ENCODE measurements around the gene SIGLEC1. TPM values are rescaled to one million over a fixed set of nuclear protein-coding genes. Genes with fewer than 3 reads are reported as not detected.

SIGLEC1 gene
- total RNA-seq, 1 experiment from 2014 or later = 0.17 TPM

DNA sequence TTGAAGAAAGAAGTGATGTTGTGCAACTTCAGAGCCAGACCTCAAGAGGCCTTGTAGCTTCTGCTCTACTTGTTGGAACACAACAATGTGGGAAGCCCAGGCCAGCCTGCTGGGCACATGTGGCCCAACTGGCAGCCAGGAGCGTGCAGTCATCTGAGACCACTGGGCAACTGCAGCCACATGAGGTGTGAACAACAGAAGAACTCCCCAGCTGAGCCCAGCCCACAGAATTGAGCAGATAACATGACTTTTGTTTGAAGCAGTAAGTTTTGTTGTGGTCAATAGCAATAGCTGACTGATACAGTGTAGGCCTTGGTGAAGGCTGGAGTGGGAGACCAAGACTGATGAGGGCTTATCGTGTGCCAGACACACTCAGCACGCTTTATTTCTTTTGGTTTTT, 22.0 kb downstream of the SIGLEC1 start:
- Histone ChIP-seq H3K4me1 (ENCODE audit: control insufficient read depth in 1 of 2, insufficient read depth in 2 of 2, low read length in 2 of 2) (peaks cover 0 to 4% of the 10 kb centered on the region in 2 experiments; a peak in 1 of 4 replicates), H3K27me3 (ENCODE audit: insufficient read depth, low read length) (no peaks in the 10 kb centered on the region), H3K79me2 (ENCODE audit: insufficient read depth, low read length) (no peaks in the 10 kb centered on the region), H3K9me2 (ENCODE audit: insufficient read depth) (no peaks in the 10 kb centered on the region), H3K36me3 (ENCODE audit: control insufficient read depth in 1 of 2, insufficient read depth in 2 of 2, low read length in 2 of 2) (no peaks in the 10 kb centered on the region), H3K9ac (ENCODE audit: low read length) (no peak overlapping the region), H3K27ac (ENCODE audit: low read depth, low read length) (no peak overlapping the region), H2AFZ (ENCODE audit: low read depth, low read length, poor library complexity, severe bottlenecking) (no peak overlapping the region), H4K20me1 (ENCODE audit: insufficient read depth) (no peaks in the 10 kb centered on the region), H3K4me2 (ENCODE audit: low read length) (no peak overlapping the region), H3K4me3 (replicated peaks in 1 of 2; ENCODE audit: low read depth in 1 of 2, low read length in 2 of 2) (no peak overlapping the region), H3K9me3 (ENCODE audit: control insufficient read depth in 1 of 2, insufficient read depth in 1 of 2, low read depth in 1 of 2, low read length in 2 of 2) (no peaks in the 10 kb centered on the region)
- DNase-seq (ENCODE audit: low read depth, low spot score) = no peak
- no peak for ATAC-seq
- POLR2A ChIA-PET = no interaction called here
- RAD21 ChIA-PET (ENCODE audit: low non-redundant PET in 1 of 2, low total read pairs in 2 of 2, uncharacterized antibody in 2 of 2, unreplicated experiment in 2 of 2) = no interaction called here
- TF ChIP-seq CEBPB (IDR thresholded peaks at IDR 0.05; ENCODE audit: low read depth) (no peak), POLR2AphosphoS5 (IDR thresholded peaks at IDR 0.05; ENCODE audit: low read depth, low read length) (no peak)
- TF ChIP-seq, protein P1, sequence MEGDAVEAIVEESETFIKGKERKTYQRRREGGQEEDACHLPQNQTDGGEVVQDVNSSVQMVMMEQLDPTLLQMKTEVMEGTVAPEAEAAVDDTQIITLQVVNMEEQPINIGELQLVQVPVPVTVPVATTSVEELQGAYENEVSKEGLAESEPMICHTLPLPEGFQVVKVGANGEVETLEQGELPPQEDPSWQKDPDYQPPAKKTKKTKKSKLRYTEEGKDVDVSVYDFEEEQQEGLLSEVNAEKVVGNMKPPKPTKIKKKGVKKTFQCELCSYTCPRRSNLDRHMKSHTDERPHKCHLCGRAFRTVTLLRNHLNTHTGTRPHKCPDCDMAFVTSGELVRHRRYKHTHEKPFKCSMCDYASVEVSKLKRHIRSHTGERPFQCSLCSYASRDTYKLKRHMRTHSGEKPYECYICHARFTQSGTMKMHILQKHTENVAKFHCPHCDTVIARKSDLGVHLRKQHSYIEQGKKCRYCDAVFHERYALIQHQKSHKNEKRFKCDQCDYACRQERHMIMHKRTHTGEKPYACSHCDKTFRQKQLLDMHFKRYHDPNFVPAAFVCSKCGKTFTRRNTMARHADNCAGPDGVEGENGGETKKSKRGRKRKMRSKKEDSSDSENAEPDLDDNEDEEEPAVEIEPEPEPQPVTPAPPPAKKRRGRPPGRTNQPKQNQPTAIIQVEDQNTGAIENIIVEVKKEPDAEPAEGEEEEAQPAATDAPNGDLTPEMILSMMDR (IDR thresholded peaks at IDR 0.05 in 2 of 3, conservative IDR thresholded peaks at IDR 0.05 in 1 of 3; ENCODE audit: borderline replicate concordance in 1 of 3, insufficient read depth in 1 of 3, low read depth in 2 of 3, low read length in 2 of 3) = no peak
- BruUV-seq (replicated peaks) = no TSS peak
- CTCF ChIA-PET = no interaction called here
- intact Hi-C loops (cut with micrococcal nuclease) = no loop called here

GRCh38 chr20:3689978-3690377, 22.4 kb downstream of the SIGLEC1 start:
- RAD21 ChIA-PET (ENCODE audit: low non-redundant PET in 1 of 2, low total read pairs in 2 of 2, uncharacterized antibody in 2 of 2, unreplicated experiment in 2 of 2) = no interaction called here
- no TSS peak for BruUV-seq (replicated peaks)
- Histone ChIP-seq H4K20me1 (ENCODE audit: insufficient read depth) (no peaks in the 10 kb centered on the region), H3K27me3 (ENCODE audit: insufficient read depth, low read length) (no peaks in the 10 kb centered on the region), H3K4me1 (ENCODE audit: control insufficient read depth in 1 of 2, insufficient read depth in 2 of 2, low read length in 2 of 2) (peaks cover 0 to 4% of the 10 kb centered on the region in 2 experiments; a peak in 1 of 4 replicates), H3K27ac (ENCODE audit: low read depth, low read length) (no peak overlapping the region), H3K4me3 (replicated peaks in 1 of 2; ENCODE audit: low read depth in 1 of 2, low read length in 2 of 2) (no peak overlapping the region), H2AFZ (ENCODE audit: low read depth, low read length, poor library complexity, severe bottlenecking) (no peak overlapping the region), H3K9me3 (ENCODE audit: control insufficient read depth in 1 of 2, insufficient read depth in 1 of 2, low read depth in 1 of 2, low read length in 2 of 2) (no peaks in the 10 kb centered on the region), H3K79me2 (ENCODE audit: insufficient read depth, low read length) (no peaks in the 10 kb centered on the region), H3K36me3 (ENCODE audit: control insufficient read depth in 1 of 2, insufficient read depth in 2 of 2, low read length in 2 of 2) (no peaks in the 10 kb centered on the region), H3K4me2 (ENCODE audit: low read length) (no peak overlapping the region), H3K9me2 (ENCODE audit: insufficient read depth) (no peaks in the 10 kb centered on the region), H3K9ac (ENCODE audit: low read length) (no peak overlapping the region)
- POLR2A ChIA-PET = no interaction called here
- intact Hi-C loops (cut with micrococcal nuclease) = no loop called here
- CTCF ChIA-PET = no interaction called here
- DNase-seq (ENCODE audit: low read depth, low spot score) = no peak
- no peak for ATAC-seq
- TF ChIP-seq CEBPB (IDR thresholded peaks at IDR 0.05; ENCODE audit: low read depth) = no peak
- TF ChIP-seq ELF1 (IDR thresholded peaks at IDR 0.05; ENCODE audit: borderline replicate concordance, low read depth) = no peak
- TF ChIP-seq, protein P1 (IDR thresholded peaks at IDR 0.05 in 2 of 3, conservative IDR thresholded peaks at IDR 0.05 in 1 of 3; ENCODE audit: borderline replicate concordance in 1 of 3, insufficient read depth in 1 of 3, low read depth in 2 of 3, low read length in 2 of 3) = no peak
- no peak for TF ChIP-seq CBX3 (IDR thresholded peaks at IDR 0.05; ENCODE audit: low read depth)
- no peak for TF ChIP-seq MAX (IDR thresholded peaks at IDR 0.05)
- TF ChIP-seq, protein P2, sequence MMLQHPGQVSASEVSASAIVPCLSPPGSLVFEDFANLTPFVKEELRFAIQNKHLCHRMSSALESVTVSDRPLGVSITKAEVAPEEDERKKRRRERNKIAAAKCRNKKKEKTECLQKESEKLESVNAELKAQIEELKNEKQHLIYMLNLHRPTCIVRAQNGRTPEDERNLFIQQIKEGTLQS (IDR thresholded peaks at IDR 0.05) = no peak
- TF ChIP-seq TCF7L2 (IDR thresholded peaks at IDR 0.05; ENCODE audit: borderline replicate concordance, extremely low read depth, insufficient read depth, insufficient read length) = no peak
- no peak for TF ChIP-seq ZNF274 (IDR thresholded peaks at IDR 0.05; ENCODE audit: low read depth, low read length)
- no peak for TF ChIP-seq POLR2A (IDR thresholded peaks at IDR 0.05; ENCODE audit: borderline replicate concordance, extremely low read depth, insufficient read depth, insufficient read length)
- no peak for TF ChIP-seq EGR1 (IDR thresholded peaks at IDR 0.05; ENCODE audit: low read depth)
- TF ChIP-seq ZFX (IDR thresholded peaks at IDR 0.05) = no peak
- TF ChIP-seq YY1 (IDR thresholded peaks at IDR 0.05; ENCODE audit: extremely low read depth, insufficient replicate concordance, low read depth, low read length) = no peak
- no peak for TF ChIP-seq POLR2AphosphoS5 (IDR thresholded peaks at IDR 0.05; ENCODE audit: low read depth, low read length)
- TF ChIP-seq EZH2phosphoT487 (IDR thresholded peaks at IDR 0.05; ENCODE audit: borderline replicate concordance) = no peak
- TF ChIP-seq FOSL1 (IDR thresholded peaks at IDR 0.05; ENCODE audit: low read depth) = no peak
- no peak for TF ChIP-seq JUND (IDR thresholded peaks at IDR 0.05)
